ENCODE data around the gene VIL1. TPM values are rescaled to one million over a fixed set of nuclear protein-coding genes. Genes with fewer than 3 reads are reported as not detected.

VIL1 gene
- total and polyA plus RNA-seq, 2 of the 13 experiments (the other 11 are each of a cell fraction or from before 2014, with no cell fraction given), result 287 to 301 TPM

- no peak for TF ChIP-seq ZNF30 (CRISPR knock-in tag; IDR thresholded peaks at IDR 0.05)
- no peak for TF ChIP-seq ARID2 (CRISPR knock-in tag; IDR thresholded peaks at IDR 0.05; ENCODE audit: borderline replicate concordance)
- no peak for TF ChIP-seq KDM5B (CRISPR knock-in tag; IDR thresholded peaks at IDR 0.05; ENCODE audit: borderline replicate concordance)
- no peak for TF ChIP-seq FOSL2 (CRISPR knock-in tag; IDR thresholded peaks at IDR 0.05)
- TF ChIP-seq ZC3H13 (CRISPR knock-in tag; IDR thresholded peaks at IDR 0.05), result no peak
- no peak for TF ChIP-seq EZH2 (conservative IDR thresholded peaks at IDR 0.05; ENCODE audit: low read depth, low read length)
- no peak for TF ChIP-seq NAIF1 (CRISPR knock-in tag; IDR thresholded peaks at IDR 0.05; ENCODE audit: borderline replicate concordance)
- TF ChIP-seq AHR (CRISPR knock-in tag; IDR thresholded peaks at IDR 0.05), result no peak
- TF ChIP-seq SMARCC2 (IDR thresholded peaks at IDR 0.05), result no peak
- no peak for TF ChIP-seq ZMAT3 (CRISPR knock-in tag; conservative IDR thresholded peaks at IDR 0.05)
- 0 out of 2 replicates have a peak, but pooled peaks have one; percentile 11 for TF ChIP-seq ZBTB42 (CRISPR knock-in tag; IDR thresholded peaks at IDR 0.05)
- TF ChIP-seq IKZF4 (CRISPR knock-in tag; IDR thresholded peaks at IDR 0.05; ENCODE audit: borderline replicate concordance, low read depth, not compliant biosample characterization), result no peak
- no peak for TF ChIP-seq ZNF790 (CRISPR knock-in tag; IDR thresholded peaks at IDR 0.05; ENCODE audit: borderline replicate concordance)
- TF ChIP-seq TFDP2 (CRISPR knock-in tag; IDR thresholded peaks at IDR 0.05), result no peak
- no peak for TF ChIP-seq ETV5 (CRISPR knock-in tag; IDR thresholded peaks at IDR 0.05; ENCODE audit: borderline replicate concordance)
- TF ChIP-seq GLI4 (CRISPR knock-in tag; IDR thresholded peaks at IDR 0.05; ENCODE audit: borderline replicate concordance), result no peak
- 0 out of 2 replicates have a peak, but pooled peaks have one; percentile 69 for TF ChIP-seq ZNF274 (CRISPR knock-in tag; IDR thresholded peaks at IDR 0.05)
- no peak for TF ChIP-seq ATF5 (CRISPR knock-in tag; IDR thresholded peaks at IDR 0.05; ENCODE audit: low read depth)
- no peak for TF ChIP-seq BRD4 (CRISPR knock-in tag; IDR thresholded peaks at IDR 0.05)
- TF ChIP-seq ZFP36L1 (CRISPR knock-in tag; IDR thresholded peaks at IDR 0.05), result no peak
- TF ChIP-seq BORCS8-MEF2B (CRISPR knock-in tag; IDR thresholded peaks at IDR 0.05), result no peak
- TF ChIP-seq FOXJ3 (CRISPR knock-in tag; IDR thresholded peaks at IDR 0.05; ENCODE audit: borderline replicate concordance), result no peak
- 0 out of 2 replicates have a peak, but pooled peaks have one; percentile 8 for TF ChIP-seq ATF6 (CRISPR knock-in tag; conservative IDR thresholded peaks at IDR 0.05)
Measured at GRCh38 chr2:218397463-218397819, 21.5 kb upstream of the VIL1 start (continued).

All from HepG2 (cell line).